MV-4-11 (cell line): ENCODE results near the gene VSIG8.

ENCODE experiments used
- DNase-seq: peaks from one replicate; lab custom pipeline; 2025; lab: John Stamatoyannopoulos, UW

The VSIG8 gene

GRCh38 chr1:159856576-159856975, 5.9 kb downstream of the VSIG8 start:
- no peak for DNase-seq

GRCh38 chr1:159855709-159856108, 6.7 kb downstream of the VSIG8 start:
- no peak for DNase-seq

GRCh38 chr1:159854693-159855192, 7.7 kb downstream of the VSIG8 start:
- DNase-seq, result peak; percentile 53

GRCh38 chr1:159854116-159854692, 8.3 kb downstream of the VSIG8 start:
- no peak for DNase-seq

- no peak for DNase-seq
These were observed 8.9 kb downstream of the VSIG8 start for GRCh38 chr1:159853417-159854115.

- peak; percentile 51 for DNase-seq
These were observed 11.1 kb downstream of the VSIG8 start for GRCh38 chr1:159851407-159851806.

GRCh38 chr1:159849626-159850366, 12.7 kb downstream of the VSIG8 start:
- DNase-seq, result no peak

- no peak for DNase-seq
These were observed 14.1 kb downstream of the VSIG8 start for GRCh38 chr1:159848326-159848725.

- DNase-seq, result no peak
These were observed 15.2 kb downstream of the VSIG8 start for GRCh38 chr1:159847231-159847630.

GRCh38 chr1:159845751-159846629, 16.5 kb downstream of the VSIG8 start:
- DNase-seq, result no peak

- no peak for DNase-seq
These were observed 19.0 kb downstream of the VSIG8 start for GRCh38 chr1:159843459-159843858.

GRCh38 chr1:159841749-159842148, 20.7 kb downstream of the VSIG8 start:
- no peak for DNase-seq

- DNase-seq, result no peak
These were observed 23.2 kb downstream of the VSIG8 start for GRCh38 chr1:159839116-159839849.

GRCh38 chr1:159838715-159839114, 23.7 kb downstream of the VSIG8 start:
- DNase-seq, result no peak

GRCh38 chr1:159835862-159836525, 26.5 kb downstream of the VSIG8 start:
- DNase-seq, result no peak

GRCh38 chr1:159835356-159835755, 27.1 kb downstream of the VSIG8 start:
- DNase-seq, result no peak

GRCh38 chr1:159832309-159832708, 30.1 kb downstream of the VSIG8 start:
- DNase-seq, result no peak

- no peak for DNase-seq
These were observed 30.9 kb downstream of the VSIG8 start for GRCh38 chr1:159831412-159832141.

GRCh38 chr1:159830722-159831121, 31.7 kb downstream of the VSIG8 start:
- no peak for DNase-seq

GRCh38 chr1:159829822-159830465, 32.5 kb downstream of the VSIG8 start:
- DNase-seq, result no peak
